WTC11 (cell line): ENCODE results near the gene PCGF1.

Experiments used
- ELF4 ChIP-seq: sonication (generic); formaldehyde crosslinking; IDR thresholded peaks from 2 replicates; pipeline ENCODE4 v1.8.1; 2022; ENCODE audit warnings: low read depth, mild to moderate bottlenecking, moderate library complexity, missing genetic modification reagents
- HMGXB4 ChIP-seq: sonication (generic); formaldehyde crosslinking; IDR thresholded peaks from 2 replicates; pipeline ENCODE4 v1.8.1; 2023; ENCODE audit warnings: mild to moderate bottlenecking, moderate library complexity, missing genetic modification reagents
- JUN ChIP-seq: sonication (generic); formaldehyde crosslinking; IDR thresholded peaks from 2 replicates; pipeline ENCODE4 v1.8.0; 2023; ENCODE audit warnings: mild to moderate bottlenecking, missing genetic modification reagents
- OVOL2 ChIP-seq: fragments of 250-450 bp; sonication (Bioruptor Pico); IDR thresholded peaks from 2 replicates; pipeline ENCODE4 v1.9.0; 2021; ENCODE audit warnings: mild to moderate bottlenecking, borderline replicate concordance

- TF ChIP-seq OVOL2 (CRISPR knock-in tag) (no peak), ELF4 (no peak), HMGXB4 (CRISPR knock-in tag) (no peak), JUN (CRISPR knock-in tag) (no peak)
These were observed 26.9 kb upstream of the PCGF1 start for GRCh38 chr2:74534411-74534810.
